NCI-H526 (cell line): ENCODE results near the gene SAE1.

Experiments
- DNase-seq, 2 experiments: peaks; one replicate each; lab custom pipeline; 2025; lab: John Stamatoyannopoulos, UW

Gene SAE1

DNA sequence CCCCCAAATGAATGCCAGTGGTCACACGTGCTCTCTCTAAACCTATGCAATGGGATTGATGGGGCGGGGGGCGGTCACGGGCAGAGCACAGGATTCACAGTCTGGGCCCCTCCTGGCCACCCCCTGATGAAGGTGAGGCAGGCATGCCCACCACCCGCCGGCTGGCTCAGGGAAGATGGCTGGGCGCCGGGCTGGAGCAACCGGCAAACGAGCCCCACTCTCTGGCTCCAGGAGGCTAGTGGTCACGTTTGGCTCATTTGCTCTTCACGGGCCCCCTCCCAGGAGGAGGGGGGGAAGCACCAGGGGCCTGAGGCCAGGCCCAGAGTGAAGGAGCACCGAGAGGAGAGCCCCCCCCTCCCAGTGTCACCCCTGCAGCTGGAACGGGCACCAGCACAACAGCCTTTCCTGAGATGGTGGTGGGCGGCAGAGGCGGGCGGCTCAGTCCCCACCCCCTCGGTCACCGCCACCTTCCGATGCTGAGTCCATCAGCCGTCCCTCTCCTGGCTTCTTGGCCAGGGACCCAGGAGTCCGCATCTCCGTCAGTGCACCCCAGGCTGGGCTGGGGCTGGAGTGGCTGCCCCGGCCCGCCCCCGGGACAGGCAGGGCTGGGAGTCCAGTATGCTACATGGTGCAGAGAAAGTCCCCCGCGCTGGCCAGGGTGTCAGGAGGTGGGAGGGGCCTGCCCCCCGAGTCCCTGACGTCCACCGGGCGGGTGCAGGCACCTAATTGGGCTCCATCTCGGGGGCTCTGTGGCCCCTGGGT lies 90.6 kb downstream of the SAE1 start:
- no peak for DNase-seq

DNA sequence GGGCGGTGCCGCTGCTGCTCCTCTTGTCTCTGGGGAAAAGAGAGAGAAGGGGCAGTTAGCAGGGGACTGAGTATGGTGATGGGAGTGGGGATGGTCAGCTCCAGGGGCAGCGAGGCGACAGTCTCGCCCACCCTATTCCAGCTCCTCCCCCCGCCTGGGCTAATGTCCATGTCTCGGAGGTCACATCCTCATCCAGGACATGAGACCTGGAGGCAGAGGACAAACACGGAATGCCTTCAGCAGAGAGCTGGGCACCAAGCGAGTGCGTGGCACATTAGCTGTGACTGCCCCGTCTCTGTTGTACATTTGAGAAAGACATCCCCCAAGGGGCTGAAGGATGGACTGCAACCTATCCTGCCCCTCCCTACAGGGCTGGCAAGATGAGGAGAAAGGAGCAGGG lies 91.3 kb downstream of the SAE1 start:
- DNase-seq: no peak

- DNase-seq: peak; percentile 42 to 92
Observed at GRCh38 chr19:47225746-47226425, 95.3 kb downstream of the SAE1 start.

- DNase-seq: peak in 1 of 2 experiments; percentile 41
Observed at GRCh38 chr19:47226426-47227351, 96.1 kb downstream of the SAE1 start.

- peak in 1 of 2 experiments; percentile 71 for DNase-seq
Observed at GRCh38 chr19:47227352-47228167, 96.9 kb downstream of the SAE1 start.

DNA sequence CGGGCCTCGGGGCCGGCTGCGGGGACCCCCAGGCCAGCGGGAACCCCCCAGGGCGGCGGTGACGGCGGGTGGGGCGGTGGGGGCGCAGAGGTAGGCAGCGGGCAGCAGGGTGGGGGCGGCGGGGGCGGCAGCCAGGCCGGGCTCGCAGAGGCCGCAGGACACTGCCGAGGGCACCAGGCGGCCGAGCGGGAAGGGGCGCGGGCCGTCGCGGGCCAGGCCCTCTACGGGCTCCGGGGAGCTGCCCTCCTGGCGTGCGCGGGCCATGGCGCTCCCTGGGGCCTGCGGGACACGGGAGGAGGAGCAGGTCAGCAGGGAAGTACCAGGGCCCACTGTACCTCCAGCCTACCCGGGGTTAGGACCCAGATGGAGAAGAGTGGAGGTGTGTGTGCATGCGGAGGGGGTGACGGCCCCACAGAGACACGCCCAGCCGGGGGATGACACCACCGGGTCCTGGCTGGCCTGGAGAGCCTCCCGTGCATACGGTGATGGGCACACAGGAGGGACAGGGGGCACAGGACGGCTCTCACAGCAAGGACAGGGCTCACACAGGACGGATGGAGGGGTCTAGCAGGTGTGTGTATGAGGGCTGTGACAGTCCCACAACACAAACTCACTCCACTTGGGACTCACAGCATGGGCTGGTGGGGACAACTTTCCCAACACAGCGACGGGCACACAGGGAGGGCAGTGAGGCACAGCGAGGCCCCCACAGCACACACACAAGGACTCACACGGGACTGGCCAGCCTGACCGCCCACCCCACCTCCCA lies 97.7 kb downstream of the SAE1 start:
- DNase-seq: peak in 1 of 2 experiments; percentile 54

GRCh38 chr19:47228937-47229675 lies 98.5 kb downstream of the SAE1 start:
- no peak for DNase-seq

DNA sequence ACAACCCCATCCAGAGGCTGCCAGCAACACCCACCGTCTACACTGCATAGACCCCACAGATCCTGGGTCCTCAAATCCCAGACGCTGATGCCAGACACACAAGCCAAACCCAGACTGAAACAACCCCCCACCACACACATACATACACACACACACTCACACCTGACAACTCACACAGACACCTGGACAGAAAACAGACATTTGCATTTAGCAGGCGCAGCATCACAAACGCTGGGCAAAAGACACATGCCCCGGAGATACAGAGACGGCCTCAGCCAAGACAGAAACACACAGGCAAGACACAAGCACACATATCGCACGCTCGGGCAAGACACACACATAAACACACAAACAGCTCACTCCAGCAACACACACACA lies 99.0 kb downstream of the SAE1 start:
- peak; percentile 19 to 51 for DNase-seq

GRCh38 chr19:47230054-47230920 lies 99.7 kb downstream of the SAE1 start:
- DNase-seq: peak in 1 of 2 experiments; percentile 34

DNA sequence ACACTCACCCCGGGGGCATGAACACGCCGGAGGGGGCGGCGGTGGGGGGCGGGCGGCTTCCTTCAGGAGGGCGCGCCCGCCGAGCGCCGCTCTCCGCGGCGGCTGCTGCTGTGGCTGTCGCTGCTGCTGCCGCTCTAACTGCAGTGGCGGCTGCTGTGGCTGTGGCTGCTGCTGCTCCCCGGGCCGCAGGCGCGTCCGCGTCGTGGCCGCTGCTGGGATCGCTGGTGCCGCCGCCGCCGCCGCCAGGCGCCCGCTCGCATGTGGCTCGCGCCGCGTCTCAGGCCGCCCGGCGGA lies 100.2 kb downstream of the SAE1 start, which contains the start of gene BBC3:
TSS of gene BBC3 (minus strand) at position 279 of the 294 bp plus-strand sequence. CDS start 2,768 bp downstream, outside the sequence.
- DNase-seq: no peak

DNA sequence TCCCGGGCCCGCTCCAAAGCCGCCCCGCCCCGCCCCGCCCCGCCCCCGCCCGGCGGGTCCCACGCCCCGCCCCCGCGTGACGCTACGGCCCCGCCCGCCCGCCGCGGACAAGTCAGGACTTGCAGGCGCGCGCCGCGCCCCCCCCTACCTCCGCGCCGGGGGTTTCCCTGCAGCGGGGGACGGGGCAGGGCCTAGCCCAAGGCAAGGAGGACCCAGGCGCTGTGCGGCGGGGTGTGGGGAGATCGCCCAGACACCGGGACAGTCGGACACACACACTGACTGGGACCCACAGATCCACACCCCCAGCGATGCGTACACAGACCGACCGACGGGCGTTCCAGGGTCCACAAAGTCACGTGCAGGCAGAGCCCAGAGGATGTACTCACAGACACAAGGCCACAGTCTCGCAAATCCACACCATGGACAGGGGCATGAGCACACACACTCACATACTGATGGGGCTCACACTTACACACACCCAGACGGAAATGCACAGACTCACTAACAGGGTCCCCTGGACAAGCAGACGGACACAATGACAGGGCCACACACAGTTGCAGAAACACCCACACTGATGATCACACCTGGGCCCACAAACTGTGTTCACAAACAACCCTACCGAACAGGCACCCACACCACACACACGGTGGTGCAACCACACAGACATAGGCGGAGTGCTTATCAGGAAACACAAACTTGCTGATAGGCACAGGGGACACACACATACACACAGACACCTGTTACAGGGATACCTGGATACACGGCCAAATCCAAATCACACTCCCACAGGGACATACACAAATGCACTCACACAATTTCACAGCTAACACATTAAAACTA lies 100.8 kb downstream of the SAE1 start:
- DNase-seq: peak in 1 of 2 experiments; percentile 75

GRCh38 chr19:47232422-47233211 lies 102.0 kb downstream of the SAE1 start:
- DNase-seq: no peak

DNA sequence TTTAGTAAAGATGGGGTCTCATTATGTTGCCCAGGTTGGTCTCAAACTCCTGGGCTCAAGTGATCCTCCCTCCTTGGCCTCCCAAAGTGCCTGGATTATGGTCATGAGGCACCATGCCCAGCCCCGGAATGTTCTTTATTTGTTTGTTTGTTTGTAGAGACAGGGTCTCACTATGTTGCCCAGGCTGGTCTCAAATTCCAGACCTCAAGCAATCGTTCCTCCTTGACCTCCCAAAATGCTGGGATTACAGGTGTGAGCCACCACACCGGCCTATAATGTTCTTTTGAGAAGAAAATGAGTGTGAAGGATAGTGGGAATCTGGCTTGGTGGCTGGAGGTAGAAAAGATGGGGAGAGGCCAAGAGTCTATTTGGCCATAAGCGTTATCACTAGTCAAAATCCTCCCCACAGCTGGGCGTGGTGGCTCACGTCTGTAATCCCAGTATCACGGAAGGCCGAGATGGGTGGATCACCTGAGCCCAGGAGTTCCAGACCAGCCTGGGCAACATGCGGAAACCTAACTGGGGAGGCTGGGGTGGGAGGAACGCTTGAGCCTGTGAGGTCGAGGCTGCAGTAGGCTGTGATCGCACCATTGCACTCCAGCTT lies 105.5 kb downstream of the SAE1 start:
- no peak for DNase-seq

DNA sequence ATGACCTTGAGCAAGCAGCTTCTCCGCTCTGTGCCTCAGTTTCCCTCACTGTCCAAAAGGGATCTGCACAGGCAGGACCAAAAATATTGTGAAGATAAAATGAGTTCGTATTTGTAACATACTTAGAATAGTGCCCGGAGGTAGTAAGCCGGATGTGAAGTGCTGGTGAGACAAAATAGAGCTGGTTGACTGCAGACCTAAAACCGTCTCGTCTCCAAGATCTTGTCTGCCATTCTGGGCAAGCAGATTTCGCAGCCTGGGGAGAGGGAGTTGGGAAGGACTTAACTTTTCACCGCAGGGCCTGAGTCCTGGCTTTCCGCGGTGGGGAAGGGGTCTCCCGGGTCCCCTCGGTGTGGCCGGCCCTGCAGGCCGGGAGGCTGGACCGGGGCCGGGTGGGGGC lies 108.5 kb downstream of the SAE1 start:
- no peak for DNase-seq

DNA sequence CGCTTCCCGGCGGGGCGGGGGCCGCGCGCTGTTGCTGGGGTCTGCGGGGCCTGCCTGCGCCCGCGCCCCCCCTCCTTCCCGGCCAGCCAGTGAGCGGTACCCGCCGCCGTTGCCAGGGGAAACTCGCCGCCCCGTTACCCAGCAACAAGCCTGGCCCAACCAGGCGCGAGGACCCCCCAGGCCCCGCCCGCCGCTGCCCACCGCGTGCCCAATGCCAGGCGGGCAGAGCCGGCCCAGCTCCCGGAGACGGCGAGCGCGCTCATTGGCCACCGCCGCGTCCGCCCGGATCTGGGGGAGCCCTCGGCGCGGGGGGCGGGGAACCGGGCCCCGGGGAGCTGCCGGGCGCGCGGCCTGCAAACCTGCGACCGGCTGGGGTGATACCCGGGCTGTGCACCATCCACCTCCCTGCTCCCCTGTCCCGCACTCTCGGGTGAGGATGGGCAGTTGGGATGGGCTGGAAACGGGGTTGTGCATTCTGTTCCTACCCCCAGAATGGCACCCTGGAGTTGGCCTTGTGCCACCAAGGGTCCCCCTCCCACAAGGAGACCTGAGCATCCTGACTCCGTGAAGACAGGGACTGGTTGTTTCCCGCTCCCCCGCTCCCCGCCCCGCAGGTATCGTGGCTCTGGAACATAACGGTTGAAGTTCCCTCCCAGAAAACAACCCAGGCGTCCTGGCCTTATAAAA lies 109.1 kb downstream of the SAE1 start:
- peak in 1 of 2 experiments; percentile 45 for DNase-seq

DNA sequence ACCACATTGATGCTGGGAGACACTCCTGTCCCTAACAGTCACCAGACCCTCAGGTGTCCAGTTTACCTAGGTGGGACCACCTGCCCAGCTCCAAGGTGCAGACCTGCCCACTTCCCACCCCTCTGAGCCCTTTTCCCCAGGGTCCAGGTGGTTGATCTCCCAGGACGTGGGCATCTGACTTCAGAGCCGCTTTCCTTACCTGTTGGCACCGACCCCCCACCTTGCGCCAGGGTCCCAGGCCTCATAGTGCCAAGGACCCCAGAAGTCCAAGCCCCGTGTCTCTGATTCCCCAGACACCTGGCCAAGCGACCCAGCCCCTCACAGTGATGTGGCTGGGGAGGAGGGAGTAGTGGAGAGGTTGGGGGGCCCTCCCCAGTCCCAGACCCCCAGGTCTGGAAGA lies 109.9 kb downstream of the SAE1 start:
- DNase-seq: no peak
